Measurements from ENCODE around the gene KDM4B.

DNA sequence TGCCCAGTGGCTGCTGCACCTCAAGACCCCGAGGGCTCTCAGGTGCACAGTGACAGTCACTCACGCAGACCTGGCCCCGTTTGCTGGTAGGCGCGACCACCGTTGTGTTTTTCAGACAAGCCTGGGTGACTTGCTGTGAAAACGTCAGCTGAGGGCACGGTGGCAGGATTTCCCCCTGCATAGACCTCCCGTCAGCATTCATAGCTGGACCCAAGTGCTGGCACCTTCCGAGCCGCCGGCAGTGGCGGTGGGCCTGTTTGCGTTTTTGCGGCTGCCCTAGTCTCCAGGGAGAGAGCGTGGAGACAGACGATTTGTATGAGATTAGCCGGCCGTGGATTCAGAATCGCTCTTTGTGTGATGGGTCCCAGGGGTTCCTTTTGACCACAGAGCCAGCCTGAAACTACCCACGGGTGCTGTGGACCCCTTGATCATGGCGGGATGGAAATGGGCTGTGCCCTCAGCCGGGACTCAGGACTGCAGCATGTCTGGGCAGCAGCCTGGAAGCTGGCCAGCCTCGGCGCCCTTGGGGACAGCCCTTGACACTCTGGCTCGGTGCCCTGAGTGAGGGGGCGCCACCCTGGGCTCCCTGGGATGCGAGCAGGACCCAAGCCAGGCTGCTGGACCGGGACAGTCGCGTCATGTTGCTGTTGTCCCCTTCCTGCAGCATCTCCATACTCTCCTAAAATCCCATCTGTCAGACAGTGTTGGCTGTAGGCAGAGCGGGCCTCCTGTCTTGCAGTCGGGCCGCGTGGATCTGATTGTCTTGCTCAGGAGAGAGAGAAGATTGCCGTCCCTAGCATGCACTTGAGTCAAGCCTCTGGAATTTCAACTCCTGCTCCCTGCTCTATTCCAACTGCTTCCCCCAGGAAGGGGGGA, 8.6 kb downstream of the KDM4B start:
- no peak for TF ChIP-seq EP300 (IDR thresholded peaks at IDR 0.05; ENCODE audit: low read depth)
- TF ChIP-seq, protein P1, sequence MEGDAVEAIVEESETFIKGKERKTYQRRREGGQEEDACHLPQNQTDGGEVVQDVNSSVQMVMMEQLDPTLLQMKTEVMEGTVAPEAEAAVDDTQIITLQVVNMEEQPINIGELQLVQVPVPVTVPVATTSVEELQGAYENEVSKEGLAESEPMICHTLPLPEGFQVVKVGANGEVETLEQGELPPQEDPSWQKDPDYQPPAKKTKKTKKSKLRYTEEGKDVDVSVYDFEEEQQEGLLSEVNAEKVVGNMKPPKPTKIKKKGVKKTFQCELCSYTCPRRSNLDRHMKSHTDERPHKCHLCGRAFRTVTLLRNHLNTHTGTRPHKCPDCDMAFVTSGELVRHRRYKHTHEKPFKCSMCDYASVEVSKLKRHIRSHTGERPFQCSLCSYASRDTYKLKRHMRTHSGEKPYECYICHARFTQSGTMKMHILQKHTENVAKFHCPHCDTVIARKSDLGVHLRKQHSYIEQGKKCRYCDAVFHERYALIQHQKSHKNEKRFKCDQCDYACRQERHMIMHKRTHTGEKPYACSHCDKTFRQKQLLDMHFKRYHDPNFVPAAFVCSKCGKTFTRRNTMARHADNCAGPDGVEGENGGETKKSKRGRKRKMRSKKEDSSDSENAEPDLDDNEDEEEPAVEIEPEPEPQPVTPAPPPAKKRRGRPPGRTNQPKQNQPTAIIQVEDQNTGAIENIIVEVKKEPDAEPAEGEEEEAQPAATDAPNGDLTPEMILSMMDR (IDR thresholded peaks at IDR 0.05): no peak

Data from transverse colon (tissue), 3 donors.